GM23248 (cell line): ENCODE measurements around the gene PPHLN1. TPM values are rescaled to one million over a fixed set of nuclear protein-coding genes. Genes with fewer than 3 reads are reported as not detected.

Experiments
- DNase-seq: peaks from one replicate; pipeline ENCODE4 v3.0.0-alpha.2; 2015
- H2AFZ ChIP-seq: fragments of 200-600 bp; sonication (generic); 2 replicates; pipeline ENCODE4 v1.6.1; 2016; ENCODE audit warnings: antibody characterized with exemption
- H3F3A ChIP-seq: fragments of 200-600 bp; sonication (generic); 2 replicates; pipeline ENCODE4 v1.6.1; 2016; ENCODE audit warnings: mild to moderate bottlenecking, antibody characterized with exemption, mixed run types; ENCODE audit not compliant: insufficient read depth
- H3K27ac ChIP-seq: fragments of 200-600 bp; sonication (generic); 2 replicates; pipeline ENCODE4 v1.5.1; 2016; ENCODE audit warnings: mild to moderate bottlenecking
- H3K27me3 ChIP-seq: fragments of 200-600 bp; sonication (generic); replicated peaks from 2 replicates; pipeline ENCODE4 v1.6.1; 2016; ENCODE audit warnings: mild to moderate bottlenecking; ENCODE audit not compliant: insufficient read depth
- H3K36me3 ChIP-seq: fragments of 200-600 bp; sonication (generic); 2 replicates; pipeline ENCODE4 v1.6.1; 2016; ENCODE audit warnings: low read depth, mild to moderate bottlenecking
- H3K4me1 ChIP-seq: fragments of 200-600 bp; sonication (generic); 2 replicates; pipeline ENCODE4 v1.6.1; 2016; ENCODE audit warnings: mild to moderate bottlenecking; ENCODE audit not compliant: insufficient read depth
- H3K4me2 ChIP-seq: fragments of 200-600 bp; sonication (generic); one replicate; pipeline ENCODE4 v1.6.1; 2016; ENCODE audit warnings: mild to moderate bottlenecking; ENCODE audit not compliant: unreplicated experiment
- H3K4me3 ChIP-seq: fragments of 200-600 bp; sonication (generic); 2 replicates; pipeline ENCODE4 v1.5.1; 2016; ENCODE audit warnings: mild to moderate bottlenecking
- H3K79me2 ChIP-seq: fragments of 200-600 bp; sonication (generic); 2 replicates; pipeline ENCODE4 v1.6.1; 2016; ENCODE audit warnings: mild to moderate bottlenecking; ENCODE audit not compliant: insufficient read depth
- H3K9ac ChIP-seq: fragments of 200-600 bp; sonication (generic); 2 replicates; pipeline ENCODE4 v1.6.1; 2016; ENCODE audit warnings: mild to moderate bottlenecking
- H3K9me2 ChIP-seq: fragments of 200-600 bp; sonication (generic); 2 replicates; pipeline ENCODE4 v1.6.1; 2016; ENCODE audit warnings: mixed run types, mild to moderate bottlenecking, moderate library complexity; ENCODE audit not compliant: insufficient read depth
- H3K9me3 ChIP-seq: fragments of 200-600 bp; sonication (generic); one replicate; pipeline ENCODE4 v1.6.1; 2017; ENCODE audit warnings: low read depth
- H4K20me1 ChIP-seq: fragments of 200-600 bp; sonication (generic); 2 replicates; pipeline ENCODE4 v1.6.0; 2016; ENCODE audit not compliant: insufficient read depth
- EZH2 ChIP-seq: fragments of 200-600 bp; sonication (generic); IDR thresholded peaks from 2 replicates; pipeline ENCODE4 v1.6.1; 2018; ENCODE audit warnings: antibody characterized with exemption, mild to moderate bottlenecking; ENCODE audit not compliant: insufficient read depth, poor library complexity, severe bottlenecking
- EZH2phosphoT487 ChIP-seq: fragments of 200-600 bp; sonication (generic); IDR thresholded peaks from 2 replicates; pipeline ENCODE4 v1.6.1; 2018; ENCODE audit warnings: antibody characterized with exemption, moderate library complexity, mild to moderate bottlenecking, low read depth; ENCODE audit not compliant: insufficient read depth
- WGBS, 2 experiments: methylation state at CpG; one replicate each; pipeline ENCODE4 v1.1.6; 2015 to 2017; ENCODE audit warnings: low lambda C conversion rate in 2 of 2, low coverage in 1 of 2; ENCODE audit errors: missing lambda C conversion rate in 2 of 2; 5-methylcytosine and 5-hydroxymethylcytosine counted together
- in situ Hi-C: fragments of 300-500 bp; cut with MboI; formaldehyde crosslinking; loops from 2 replicates; pipeline ENCODE4 v1.15.0; 2020
- polyA plus RNA-seq: library from polyadenylated mRNA; unstranded; fragments of >200 nt; fragmentation: Nextera tagmentation; extraction: Ambion mirVana; gene quantifications from 2 replicates; pipeline ENCODE4 v1.2.1, GENCODE V29; 2016
- total RNA-seq: library from RNA; depleted of rRNA; stranded (reverse); fragments of >200 nt; shearing (Covaris generic); gene quantifications from 2 replicates; pipeline ENCODE4 v1.2.3, GENCODE V29; 2014

Gene PPHLN1
- total and polyA plus RNA-seq, 2 experiments from 2014 or later = 55.3 to 72.0 TPM

GRCh38 chr12:42356344-42356743 lies 30.4 kb downstream of the PPHLN1 start:
- Histone ChIP-seq H3K4me2 (no peak overlapping the region), H3K27me3 (no peaks in the 10 kb centered on the region), H3F3A (peaks cover 5% of the 10 kb centered on the region; the same call in 1 of the 2 replicates), H4K20me1 (no peaks in the 10 kb centered on the region), H3K9me2 (no peaks in the 10 kb centered on the region), H3K4me1 (peaks cover 6% of the 10 kb centered on the region; the same call in 1 of the 2 replicates), H3K4me3 (no peak overlapping the region), H2AFZ (no peak overlapping the region), H3K9me3 (no peaks in the 10 kb centered on the region), H3K27ac (no peak overlapping the region), H3K36me3 (peaks cover 8% of the 10 kb centered on the region), H3K79me2 (peaks cover 25% of the 10 kb centered on the region; the same call in 1 of the 2 replicates), H3K9ac (no peak overlapping the region)
- in situ Hi-C loops = no loop called here
- no peak for DNase-seq
- WGBS, 2 experiments = 93 to 98% methylated on average over 2 of the region's 2 CpGs
- TF ChIP-seq EZH2phosphoT487 (no peak), EZH2 (no peak)

- H3K9ac ChIP-seq = no peak overlapping the region
- no peak overlapping the region for H3K4me2 ChIP-seq
- H3K9me2 ChIP-seq = no peaks in the 10 kb centered on the region
- H3K27ac ChIP-seq = no peak overlapping the region
- H3K79me2 ChIP-seq = peaks cover 50% of the 10 kb centered on the region
- H3F3A ChIP-seq = peaks cover 7% of the 10 kb centered on the region; the same call in 1 of the 2 replicates
- no peaks in the 10 kb centered on the region for H3K27me3 ChIP-seq
- no peak for TF ChIP-seq EZH2phosphoT487
- no peak for TF ChIP-seq EZH2
- WGBS, 2 experiments = 99 to 100% methylated on average over 6 of the region's 6 CpGs
- peaks cover 6% of the 10 kb centered on the region; the same call in 1 of the 2 replicates for H3K36me3 ChIP-seq
- no peak overlapping the region for H2AFZ ChIP-seq
- no peak overlapping the region for H3K4me3 ChIP-seq
- peaks cover 6% of the 10 kb centered on the region; the same call in 1 of the 2 replicates for H3K4me1 ChIP-seq
- no peaks in the 10 kb centered on the region for H3K9me3 ChIP-seq
- H4K20me1 ChIP-seq = no peaks in the 10 kb centered on the region
- in situ Hi-C loops = no loop called here
- peak; percentile 15 for DNase-seq
Measured at GRCh38 chr12:42360747-42361403, 34.9 kb downstream of the PPHLN1 start.

GRCh38 chr12:42361909-42362646 lies 36.1 kb downstream of the PPHLN1 start:
- 84 to 86% methylated on average over 4 of the region's 4 CpGs for WGBS, 2 experiments
- H2AFZ ChIP-seq = no peak overlapping the region
- H3F3A ChIP-seq = peaks cover 7% of the 10 kb centered on the region; the same call in 1 of the 2 replicates
- H3K36me3 ChIP-seq = peaks cover 3% of the 10 kb centered on the region; the same call in 1 of the 2 replicates
- H3K9ac ChIP-seq = no peak overlapping the region
- H3K79me2 ChIP-seq = peaks cover 57% of the 10 kb centered on the region
- no peak overlapping the region for H3K4me2 ChIP-seq
- peak; percentile 9 for DNase-seq
- no peaks in the 10 kb centered on the region for H3K27me3 ChIP-seq
- H3K27ac ChIP-seq = no peak overlapping the region
- in situ Hi-C loops = no loop called here
- no peaks in the 10 kb centered on the region for H4K20me1 ChIP-seq
- peaks cover 6% of the 10 kb centered on the region; the same call in 1 of the 2 replicates for H3K4me1 ChIP-seq
- no peak for TF ChIP-seq EZH2
- TF ChIP-seq EZH2phosphoT487 = no peak
- H3K9me2 ChIP-seq = no peaks in the 10 kb centered on the region
- H3K4me3 ChIP-seq = no peak overlapping the region
- no peaks in the 10 kb centered on the region for H3K9me3 ChIP-seq

GRCh38 chr12:42362647-42363260 lies 36.8 kb downstream of the PPHLN1 start:
- no peak overlapping the region for H3K4me3 ChIP-seq
- peaks cover 6% of the 10 kb centered on the region; the same call in 1 of the 2 replicates for H3K4me1 ChIP-seq
- no peaks in the 10 kb centered on the region for H3K9me3 ChIP-seq
- no peaks in the 10 kb centered on the region for H3K27me3 ChIP-seq
- H3K27ac ChIP-seq = no peak overlapping the region
- no peak overlapping the region for H3K4me2 ChIP-seq
- H3F3A ChIP-seq = peaks cover 7% of the 10 kb centered on the region; the same call in 1 of the 2 replicates
- TF ChIP-seq EZH2phosphoT487 (no peak), EZH2 (no peak)
- no peak overlapping the region for H2AFZ ChIP-seq
- in situ Hi-C loops = no loop called here
- no peak for DNase-seq
- H3K9ac ChIP-seq = no peak overlapping the region
- no peaks in the 10 kb centered on the region for H4K20me1 ChIP-seq
- H3K9me2 ChIP-seq = no peaks in the 10 kb centered on the region
- peaks cover 3% of the 10 kb centered on the region; the same call in 1 of the 2 replicates for H3K36me3 ChIP-seq
- H3K79me2 ChIP-seq = peaks cover 63% of the 10 kb centered on the region
